ENCODE data around the gene MGST2.

- TF ChIP-seq, protein P1, sequence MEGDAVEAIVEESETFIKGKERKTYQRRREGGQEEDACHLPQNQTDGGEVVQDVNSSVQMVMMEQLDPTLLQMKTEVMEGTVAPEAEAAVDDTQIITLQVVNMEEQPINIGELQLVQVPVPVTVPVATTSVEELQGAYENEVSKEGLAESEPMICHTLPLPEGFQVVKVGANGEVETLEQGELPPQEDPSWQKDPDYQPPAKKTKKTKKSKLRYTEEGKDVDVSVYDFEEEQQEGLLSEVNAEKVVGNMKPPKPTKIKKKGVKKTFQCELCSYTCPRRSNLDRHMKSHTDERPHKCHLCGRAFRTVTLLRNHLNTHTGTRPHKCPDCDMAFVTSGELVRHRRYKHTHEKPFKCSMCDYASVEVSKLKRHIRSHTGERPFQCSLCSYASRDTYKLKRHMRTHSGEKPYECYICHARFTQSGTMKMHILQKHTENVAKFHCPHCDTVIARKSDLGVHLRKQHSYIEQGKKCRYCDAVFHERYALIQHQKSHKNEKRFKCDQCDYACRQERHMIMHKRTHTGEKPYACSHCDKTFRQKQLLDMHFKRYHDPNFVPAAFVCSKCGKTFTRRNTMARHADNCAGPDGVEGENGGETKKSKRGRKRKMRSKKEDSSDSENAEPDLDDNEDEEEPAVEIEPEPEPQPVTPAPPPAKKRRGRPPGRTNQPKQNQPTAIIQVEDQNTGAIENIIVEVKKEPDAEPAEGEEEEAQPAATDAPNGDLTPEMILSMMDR (conservative IDR thresholded peaks at IDR 0.05), result no peak
- no peak for TF ChIP-seq EZH2 (IDR thresholded peaks at IDR 0.05; ENCODE audit: low read depth)
Measured at GRCh38 chr4:139728146-139728545, 62.5 kb downstream of the MGST2 start.
